CD14-positive monocyte (primary cell): Measurements from ENCODE around the gene ASTN1. TPM values are rescaled to one million over a fixed set of nuclear protein-coding genes. Genes with fewer than 3 reads are reported as not detected.

Source experiments
- DNase-seq, 3 donors: peaks; one replicate each; pipeline ENCODE4 v3.0.0-alpha.2; 2011 to 2022
- H2AFZ ChIP-seq: 2 replicates; pipeline ENCODE4 v1.6.0; 2012; ENCODE audit warnings: mild to moderate bottlenecking, low read depth, low read length, inconsistent platforms; ENCODE audit not compliant: insufficient read depth, poor library complexity, severe bottlenecking
- H3K27ac ChIP-seq, 2 donors: 1 replicate in 1 of 2; 2 replicates in 1 of 2; pipeline ENCODE4 v1.5.1; 2012 to 2013; ENCODE audit warnings: low read length in 2 of 2, control low read depth in 1 of 2, inconsistent platforms in 1 of 2, low read depth in 1 of 2, mild to moderate bottlenecking in 1 of 2
- H3K27me3 ChIP-seq, 2 donors: one replicate each; pipeline versions ENCODE4 v1.6.0 to v1.6.1; 2011 to 2013; ENCODE audit warnings: low read length in 2 of 2; ENCODE audit not compliant: control insufficient read depth in 2 of 2, insufficient read depth in 2 of 2
- H3K36me3 ChIP-seq, 2 donors: replicated peaks in 1 of 2; 1 replicate in 1 of 2; 2 replicates in 1 of 2; pipeline versions ENCODE4 v1.5.1 to v1.6.1; 2012 to 2013; ENCODE audit warnings: low read length in 2 of 2, control low read depth in 1 of 2, inconsistent platforms in 1 of 2, mild to moderate bottlenecking in 1 of 2; ENCODE audit not compliant: insufficient read depth in 2 of 2, control insufficient read depth in 1 of 2
- H3K4me1 ChIP-seq, 2 donors: 1 replicate in 1 of 2; 2 replicates in 1 of 2; pipeline versions ENCODE4 v1.5.1 to v1.6.1; 2012 to 2013; ENCODE audit warnings: low read length in 2 of 2, control low read depth in 1 of 2, inconsistent platforms in 1 of 2, mild to moderate bottlenecking in 1 of 2, moderate library complexity in 1 of 2; ENCODE audit not compliant: insufficient read depth in 2 of 2, control insufficient read depth in 1 of 2
- H3K4me2 ChIP-seq: replicated peaks from 2 replicates; pipeline ENCODE3; 2012; ENCODE audit warnings: low read length, moderate library complexity, mild to moderate bottlenecking; ENCODE audit not compliant: poor library complexity, severe bottlenecking; ENCODE audit errors: extremely low read depth
- H3K4me3 ChIP-seq, 3 experiments: fragments of 200-600 bp in 1 of 3; sonication (generic) in 1 of 3; replicated peaks in 1 of 3; 1 replicate in 2 of 3; 2 replicates in 1 of 3; pipeline ENCODE4 v1.5.1; 2011 to 2013; ENCODE audit warnings: low read length in 3 of 3, mild to moderate bottlenecking in 3 of 3, control low read depth in 2 of 3, low read depth in 2 of 3, inconsistent platforms in 1 of 3, moderate library complexity in 1 of 3
- H3K79me2 ChIP-seq: 2 replicates; pipeline ENCODE4 v1.6.0; 2012; ENCODE audit warnings: mild to moderate bottlenecking, control low read depth, inconsistent platforms, low read length, moderate library complexity; ENCODE audit not compliant: insufficient read depth
- H3K9ac ChIP-seq: 2 replicates; pipeline ENCODE4 v1.6.0; 2017; ENCODE audit warnings: low read length, mild to moderate bottlenecking; ENCODE audit not compliant: insufficient read depth, poor library complexity, severe bottlenecking
- H3K9me3 ChIP-seq, 2 donors: replicated peaks in 1 of 2; 1 replicate in 1 of 2; 2 replicates in 1 of 2; pipeline versions ENCODE4 v1.5.1 to v1.6.1; 2012 to 2013; ENCODE audit warnings: low read length in 2 of 2, control low read depth in 1 of 2; ENCODE audit not compliant: control insufficient read depth in 1 of 2, insufficient read depth in 1 of 2
- H4K20me1 ChIP-seq: 2 replicates; pipeline ENCODE4 v1.6.0; 2012; ENCODE audit warnings: mild to moderate bottlenecking, low read length, control low read depth, moderate library complexity; ENCODE audit not compliant: insufficient read depth
- H3K27ac Mint-ChIP-seq, 7 donors: one replicate each; pipeline ENCODE4 v1.8.0; 2020; ENCODE audit warnings: mild to moderate bottlenecking in 7 of 7, mixed read lengths in 7 of 7, moderate library complexity in 6 of 7, inconsistent platforms in 2 of 7
- H3K27me3 Mint-ChIP-seq, 3 donors: one replicate each; pipeline ENCODE4 v1.8.0; 2021 to 2022; ENCODE audit warnings: low read depth in 3 of 3, mild to moderate bottlenecking in 3 of 3, mixed read lengths in 3 of 3, moderate library complexity in 3 of 3, inconsistent platforms in 1 of 3
- H3K36me3 Mint-ChIP-seq, 2 donors: one replicate each; pipeline ENCODE4 v1.8.0; 2020; ENCODE audit warnings: mixed read lengths in 2 of 2, inconsistent platforms in 1 of 2, mild to moderate bottlenecking in 1 of 2
- H3K4me1 Mint-ChIP-seq: one replicate; pipeline ENCODE4 v1.8.0; 2020; ENCODE audit warnings: mild to moderate bottlenecking, mixed read lengths
- H3K4me3 Mint-ChIP-seq, 2 donors: one replicate each; pipeline ENCODE4 v1.8.0; 2020; ENCODE audit warnings: mild to moderate bottlenecking in 2 of 2, mixed read lengths in 2 of 2, moderate library complexity in 1 of 2
- H3K9me3 Mint-ChIP-seq, 7 donors: one replicate each; pipeline ENCODE4 v1.8.0; 2020 to 2022; ENCODE audit warnings: mixed read lengths in 7 of 7, mild to moderate bottlenecking in 6 of 7, moderate library complexity in 6 of 7, inconsistent platforms in 2 of 7
- CTCF ChIP-seq: fragments of 200-600 bp; IDR thresholded peaks from one replicate; pipeline ENCODE4 v1.8.0; 2022; ENCODE audit warnings: antibody characterized with exemption, mild to moderate bottlenecking
- WGBS: methylation state at CpG from one replicate; pipeline ENCODE4 v1.1.5; 2013; ENCODE audit warnings: missing lambda C conversion rate; ENCODE audit not compliant: insufficient coverage; 5-methylcytosine and 5-hydroxymethylcytosine counted together
- intact Hi-C, 2 donors: fragments of 100-400 bp; cut with micrococcal nuclease; formaldehyde crosslinking; loops; one replicate each; pipeline versions ENCODE4 v1.15.0 to v1.15.1; 2023
- polyA plus RNA-seq, 3 donors: library from polyadenylated mRNA; depleted of rRNA in 1 of 3; unstranded in 2 of 3; stranded (reverse) in 1 of 3; fragments of 300-500 nt in 2 of 3; fragments of >200 nt in 1 of 3; fragmentation: Illumina TruSeq in 2 of 3; gene quantifications; 1 replicate in 2 of 3; 2 replicates in 1 of 3; pipeline ENCODE4 v1.2.3, GENCODE V29; 2012 to 2021

Gene ASTN1
- polyA plus RNA-seq, 3 donors, result not detected

GRCh38 chr1:176919386-176920378, 244.8 kb downstream of the ASTN1 start:
- no peak overlapping the region for H3K27ac Mint-ChIP-seq
- no peaks in the 10 kb centered on the region for H3K36me3 ChIP-seq
- no peaks in the 10 kb centered on the region for H3K36me3 Mint-ChIP-seq
- DNase-seq, result no peak
- H3K27ac ChIP-seq, result no peak overlapping the region
- no peak overlapping the region for H3K9ac ChIP-seq
- H3K4me3 Mint-ChIP-seq, result no peak overlapping the region
- peaks cover 0 to 2% (median 0%) of the 10 kb centered on the region in 7 donors for H3K9me3 Mint-ChIP-seq
- H3K4me1 ChIP-seq, result no peaks in the 10 kb centered on the region
- H3K79me2 ChIP-seq, result no peaks in the 10 kb centered on the region
- no peaks in the 10 kb centered on the region for H3K4me1 Mint-ChIP-seq
- no peak overlapping the region for H3K4me2 ChIP-seq
- 93% methylated on average over 3 of the region's 8 CpGs for WGBS
- H4K20me1 ChIP-seq, result no peaks in the 10 kb centered on the region
- H3K27me3 Mint-ChIP-seq, result peaks cover 0 to 3% (median 3%) of the 10 kb centered on the region in 3 donors
- TF ChIP-seq CTCF, result no peak
- no peak overlapping the region for H2AFZ ChIP-seq
- no peak overlapping the region for H3K4me3 ChIP-seq
- H3K9me3 ChIP-seq, result no peaks in the 10 kb centered on the region
- intact Hi-C loops, result no loop called here
- H3K27me3 ChIP-seq, result no peaks in the 10 kb centered on the region

GRCh38 chr1:176905648-176906047, 258.9 kb downstream of the ASTN1 start:
- Histone ChIP-seq H3K9me3 (no peaks in the 10 kb centered on the region), H3K36me3 (no peaks in the 10 kb centered on the region), H3K9ac (no peak overlapping the region), H3K4me3 (no peak overlapping the region), H3K27ac (no peak overlapping the region), H3K4me2 (no peak overlapping the region), H4K20me1 (no peaks in the 10 kb centered on the region), H3K27me3 (no peaks in the 10 kb centered on the region), H3K4me1 (no peaks in the 10 kb centered on the region), H2AFZ (no peak overlapping the region), H3K79me2 (no peaks in the 10 kb centered on the region)
- 86% methylated on average over 7 of the region's 7 CpGs for WGBS
- Mint-ChIP-seq H3K27me3 (peaks cover 2 to 11% (median 8%) of the 10 kb centered on the region in 3 donors), H3K4me1 (no peaks in the 10 kb centered on the region), H3K9me3 (peaks cover 0 to 2% (median 0%) of the 10 kb centered on the region in 7 donors), H3K27ac (no peak overlapping the region), H3K4me3 (no peak overlapping the region), H3K36me3 (no peaks in the 10 kb centered on the region)
- no peak for TF ChIP-seq CTCF
- no peak for DNase-seq
- intact Hi-C loops, result no loop called here
